Inflammatory macrophage treated with lipopolysaccharide for 1 hour (primary cell): ENCODE results near the gene CCER1.

Experiments used
- DNase-seq, 2 donors: peaks; one replicate each; pipeline ENCODE4 v3.0.0-alpha.2; 2020 to 2022

CCER1 gene

GRCh38 chr12:90916516-90916915 lies 38.5 kb downstream of the CCER1 start:
- DNase-seq: no peak

GRCh38 chr12:90915353-90915752 lies 39.6 kb downstream of the CCER1 start:
- no peak for DNase-seq

GRCh38 chr12:90910958-90911357 lies 44.0 kb downstream of the CCER1 start:
- DNase-seq: no peak

GRCh38 chr12:90909069-90909770 lies 45.8 kb downstream of the CCER1 start:
- peak in 1 of 2 donors; percentile 23 for DNase-seq

GRCh38 chr12:90908465-90908864 lies 46.5 kb downstream of the CCER1 start:
- peak in 1 of 2 donors; percentile 1 for DNase-seq

- DNase-seq: no peak
These were observed 49.1 kb downstream of the CCER1 start for GRCh38 chr12:90905691-90906370.

GRCh38 chr12:90902596-90902995 lies 52.4 kb downstream of the CCER1 start:
- no peak for DNase-seq
